ENCODE measurements around the gene PPIL1.

- TF ChIP-seq CEBPB (IDR thresholded peaks at IDR 0.05; ENCODE audit: low read depth, low read length) (no peak), CTCF (IDR thresholded peaks at IDR 0.05; ENCODE audit: control extremely low read depth in 1 of 3, insufficient read depth in 1 of 3, low read depth in 1 of 3, low read length in 3 of 3) (no peak), MAX (IDR thresholded peaks at IDR 0.05) (no peak), CHD2 (IDR thresholded peaks at IDR 0.05; ENCODE audit: low read length) (no peak), POLR2A (IDR thresholded peaks at IDR 0.05; ENCODE audit: control extremely low read depth in 1 of 2, low read depth in 2 of 2, low read length in 2 of 2) (no peak)
These were observed 44.6 kb downstream of the PPIL1 start for GRCh38 chr6:36829919-36830544.
